Left renal cortex interstitium (tissue), 4 donors: ENCODE results near the gene AP4M1. TPM values are rescaled to one million over a fixed set of nuclear protein-coding genes. Genes with fewer than 3 reads are reported as not detected.
"Not testable (repeated sequence)": the region's sequence is repeated elsewhere in the genome, so short reads cannot be mapped to it uniquely, and the experiment has no call there.

Source experiments
- DNase-seq, 4 donors: peaks; one replicate each; pipeline ENCODE4 v3.0.0-alpha.2; 2013; ENCODE audit warnings: low read depth in 4 of 4, low spot score in 2 of 4, missing footprints in 1 of 4
- polyA plus RNA-seq, 4 donors: library from polyadenylated mRNA; unstranded; fragments of 120-200 nt; gene quantifications; one replicate each; pipeline ENCODE4 v1.2.1, GENCODE V29; 2013; ENCODE audit not compliant: insufficient read length in 4 of 4

Gene AP4M1
- polyA plus RNA-seq, 4 donors = 28.0 to 38.0 (median 36.7) TPM

DNA sequence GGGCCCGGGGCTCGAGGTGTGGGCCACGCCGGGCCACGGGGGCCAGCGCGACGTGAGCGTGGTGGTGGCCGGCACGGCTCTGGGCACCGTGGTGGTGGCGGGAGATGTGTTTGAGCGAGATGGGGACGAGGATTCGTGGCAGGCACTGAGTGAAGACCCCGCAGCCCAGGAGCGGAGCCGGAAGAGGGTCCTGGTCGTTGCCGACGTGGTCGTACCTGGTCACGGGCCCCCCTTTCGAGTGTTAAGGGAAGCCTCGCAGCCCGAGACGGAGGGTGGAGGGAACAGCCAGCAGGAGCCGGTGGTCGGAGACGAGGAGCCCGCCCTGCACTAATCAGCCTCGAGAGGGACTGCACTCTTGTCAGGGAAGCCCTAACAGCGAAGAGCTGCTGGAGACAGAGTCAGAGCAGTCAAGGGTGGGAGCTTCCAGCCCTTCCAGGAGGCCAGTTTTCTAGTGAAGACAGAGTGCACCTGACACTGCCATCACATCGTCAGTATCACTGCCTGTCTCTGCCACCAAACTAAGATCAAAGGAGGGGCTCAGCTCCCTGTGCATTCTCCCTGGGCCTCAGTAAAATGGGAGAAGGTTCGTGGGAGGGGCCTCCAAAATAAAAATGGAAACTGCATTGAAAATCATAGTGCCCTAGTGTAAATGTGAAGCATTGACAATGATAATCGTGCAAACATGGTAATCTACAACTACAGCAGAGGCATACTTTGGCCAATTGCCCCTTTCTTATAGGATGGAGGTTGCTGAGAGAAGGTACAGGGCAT, 26.6 kb downstream of the AP4M1 start:
- DNase-seq = no peak

DNA sequence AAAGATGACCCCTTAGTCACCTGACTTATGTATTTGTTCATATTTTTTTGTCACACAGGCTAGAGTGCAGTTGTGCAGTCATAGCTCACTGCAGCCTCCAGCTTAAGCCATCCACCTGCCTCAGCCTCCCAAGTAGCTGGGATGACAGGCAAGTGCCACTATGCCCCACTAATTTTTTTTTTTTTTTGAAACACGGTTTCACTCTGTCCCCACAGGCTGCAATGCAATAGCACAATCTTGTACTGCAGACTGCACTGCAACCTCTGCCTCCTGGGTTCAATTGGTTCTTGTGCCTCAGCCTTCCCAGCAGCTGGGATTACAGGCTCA, 27.2 kb downstream of the AP4M1 start:
- DNase-seq = no peak

DNA sequence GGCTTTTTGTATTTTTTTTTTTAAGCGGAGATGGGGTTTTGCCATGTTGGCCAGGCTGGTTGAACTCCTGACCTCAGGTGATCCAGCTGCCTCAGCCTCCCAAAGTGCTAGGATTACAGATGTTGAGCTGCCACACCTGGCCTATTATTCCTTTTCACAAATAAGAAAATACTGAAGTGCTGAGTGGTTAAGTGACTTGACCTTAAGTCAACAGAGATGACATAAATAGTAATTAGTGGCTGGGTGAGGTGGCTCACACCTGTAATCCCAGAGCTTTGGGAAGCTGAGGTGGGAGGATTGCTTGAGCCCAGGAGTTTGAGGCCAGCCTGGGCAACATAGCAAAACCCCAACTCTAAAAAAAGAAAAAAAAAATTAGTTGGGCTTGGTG, 28.8 kb downstream of the AP4M1 start:
- not testable (repeated sequence) for DNase-seq

DNA sequence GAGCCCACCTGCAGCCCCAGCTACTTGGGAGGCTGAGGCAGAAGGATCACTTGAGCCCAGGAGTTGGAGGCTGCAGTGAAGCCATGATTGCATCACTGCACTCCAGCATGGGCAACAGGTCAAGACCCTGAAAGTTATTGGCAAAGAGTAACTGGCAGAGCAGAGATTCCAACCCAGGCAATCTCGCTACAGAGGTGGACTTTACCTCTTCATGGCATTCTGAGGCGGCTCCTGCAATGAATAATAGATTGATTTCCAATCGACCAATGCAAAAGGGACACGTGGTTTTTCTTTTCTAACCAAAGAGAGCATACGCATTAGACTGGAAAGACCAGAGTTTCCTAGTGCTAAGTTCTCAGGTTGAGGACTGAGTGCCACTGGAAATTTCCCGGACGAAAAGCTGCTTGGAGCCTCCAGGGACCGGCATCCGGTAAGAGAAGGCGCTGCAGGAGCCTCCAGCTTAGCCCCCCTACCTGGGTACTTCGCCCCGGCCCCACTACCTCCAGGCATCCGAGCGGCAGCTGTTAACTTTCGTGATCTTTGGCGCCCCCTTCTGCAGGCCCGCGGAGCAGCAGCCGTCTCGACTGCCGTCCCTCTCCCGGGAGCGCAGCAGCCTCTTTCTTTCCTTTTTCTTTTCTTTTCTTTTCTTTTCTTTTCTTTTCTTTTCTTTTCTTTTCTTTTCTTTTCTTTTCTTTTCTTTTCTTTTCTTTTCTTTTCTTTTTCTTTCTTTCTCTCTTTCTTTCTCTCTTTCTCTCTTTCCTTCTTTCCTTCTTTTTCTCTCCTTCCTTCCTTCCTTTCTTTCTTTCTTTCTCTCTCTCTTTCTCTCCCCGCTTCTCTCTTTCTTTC, 29.4 kb downstream of the AP4M1 start:
- peak in 1 of 4 donors; percentile 71 for DNase-seq

DNA sequence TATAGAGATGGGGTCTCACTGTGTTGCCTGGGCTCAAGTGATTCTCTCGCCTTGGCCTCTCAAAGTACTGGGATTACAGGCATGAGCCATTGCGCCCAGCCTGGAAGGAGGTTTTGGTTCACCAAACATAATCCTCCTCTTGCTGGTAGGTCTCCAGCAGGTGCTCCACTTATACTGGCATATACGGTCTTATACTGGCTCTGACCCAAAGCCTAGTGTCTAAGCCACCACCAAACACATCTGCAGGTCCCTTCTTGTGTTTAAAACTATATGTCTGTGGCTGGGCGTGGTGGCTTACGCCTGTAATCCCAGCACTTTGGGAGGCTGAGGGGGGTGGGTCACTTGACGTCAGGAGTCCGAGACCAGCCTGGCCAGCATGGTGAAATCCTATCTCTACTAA, 30.7 kb downstream of the AP4M1 start:
- no peak for DNase-seq

DNA sequence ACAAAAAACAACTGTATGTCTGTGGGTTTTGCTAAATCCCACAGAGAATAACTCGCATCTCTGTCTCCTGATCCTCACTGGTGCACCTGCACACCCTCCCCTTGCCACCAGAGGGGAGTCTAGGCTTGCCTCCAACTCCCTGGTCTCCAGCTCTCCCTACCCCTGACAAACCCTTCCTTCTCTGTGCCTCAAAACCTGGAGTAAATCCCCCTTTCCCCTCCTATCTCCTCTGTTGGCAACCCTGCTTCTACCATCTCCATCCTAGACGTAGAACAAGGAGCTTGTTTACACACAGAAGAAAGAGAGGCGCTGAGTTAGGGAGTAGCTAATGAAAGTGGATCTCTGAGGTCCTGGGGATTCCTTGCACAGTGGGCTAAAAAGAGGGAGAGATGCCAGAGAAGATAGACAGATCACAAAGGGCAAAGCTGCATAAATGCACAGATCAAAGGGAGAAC, 31.3 kb downstream of the AP4M1 start:
- no peak for DNase-seq

DNA sequence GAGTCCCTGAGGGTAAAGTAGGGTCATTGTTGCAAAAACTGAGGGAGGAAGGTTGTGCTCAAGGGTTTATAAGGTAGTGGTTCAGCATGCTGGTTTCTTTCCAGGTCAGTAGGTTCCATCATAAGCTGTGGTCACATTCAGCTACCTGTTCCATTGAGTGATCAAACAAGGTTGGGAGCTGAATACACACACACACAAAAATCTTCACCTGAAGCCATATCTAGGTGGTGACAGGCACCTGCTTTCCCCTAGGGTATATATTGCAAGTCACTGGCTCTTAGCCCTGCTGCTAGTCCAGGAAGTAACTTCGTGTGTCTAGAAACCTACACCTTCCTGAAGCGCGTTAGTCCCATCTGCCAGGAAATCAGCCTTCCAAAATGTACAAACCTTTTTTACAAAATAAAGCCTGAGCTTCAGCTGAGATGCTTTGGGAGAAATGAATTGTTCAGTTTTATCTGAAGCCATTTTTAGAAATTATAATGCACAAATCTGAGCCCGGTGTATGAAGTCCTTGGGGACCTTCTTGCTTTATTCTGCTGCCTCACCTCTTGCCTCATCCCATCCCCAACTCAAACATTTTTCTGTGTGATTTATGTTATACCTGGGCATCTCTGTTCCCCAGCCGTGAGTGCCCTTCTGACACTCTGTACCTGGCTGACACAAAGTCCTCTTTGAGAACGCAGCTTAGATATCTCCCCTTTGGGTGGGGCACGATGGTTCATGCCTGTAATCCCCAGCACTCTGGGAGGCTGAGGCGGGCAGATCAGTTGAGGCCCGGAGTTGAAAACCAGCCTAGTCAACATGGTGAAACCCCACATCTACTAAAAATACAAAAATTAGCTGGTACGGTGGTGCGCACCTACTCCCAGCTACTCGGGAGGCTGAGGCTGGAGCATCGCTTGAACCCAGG, 36.7 kb downstream of the AP4M1 start:
- DNase-seq = no peak

DNA sequence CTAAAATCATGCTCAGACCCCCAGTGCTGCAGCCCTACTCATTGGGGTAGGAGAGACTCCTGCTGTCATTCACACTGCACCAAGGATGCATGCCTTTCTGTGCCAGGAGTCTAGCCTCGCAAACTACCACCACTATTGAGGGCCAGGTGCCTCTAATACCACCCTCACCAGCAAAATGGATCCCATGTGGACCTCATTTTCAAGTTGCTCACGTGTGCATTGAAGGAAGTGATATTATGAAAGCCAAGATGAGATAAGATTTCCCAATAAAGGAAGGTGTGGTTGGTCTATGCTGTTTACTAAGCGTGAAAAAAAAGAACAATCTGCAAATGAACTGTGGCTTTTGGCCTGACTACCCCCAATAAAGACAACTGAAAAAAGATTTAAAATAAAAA, 40.1 kb downstream of the AP4M1 start:
- no peak for DNase-seq

DNA sequence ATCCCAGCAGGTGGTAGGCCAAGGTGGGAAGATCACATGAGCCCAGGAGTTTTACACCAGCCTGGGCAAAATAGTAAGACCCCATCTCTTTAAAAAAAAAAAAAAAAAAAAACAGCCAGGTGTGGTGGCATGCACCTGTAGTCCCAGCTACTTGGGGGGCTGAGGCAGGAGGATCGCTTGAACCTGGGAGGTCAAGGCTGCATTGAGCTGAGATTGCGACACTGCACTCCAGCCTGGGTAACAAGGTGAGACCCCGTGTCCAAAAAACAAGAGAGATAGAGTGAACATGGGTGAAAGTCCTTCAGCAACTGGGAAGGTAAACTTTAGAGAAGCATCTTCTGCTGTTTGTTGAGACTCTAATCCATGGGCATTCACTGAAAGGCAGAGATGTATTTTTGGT, 41.0 kb downstream of the AP4M1 start:
- DNase-seq = no peak

DNA sequence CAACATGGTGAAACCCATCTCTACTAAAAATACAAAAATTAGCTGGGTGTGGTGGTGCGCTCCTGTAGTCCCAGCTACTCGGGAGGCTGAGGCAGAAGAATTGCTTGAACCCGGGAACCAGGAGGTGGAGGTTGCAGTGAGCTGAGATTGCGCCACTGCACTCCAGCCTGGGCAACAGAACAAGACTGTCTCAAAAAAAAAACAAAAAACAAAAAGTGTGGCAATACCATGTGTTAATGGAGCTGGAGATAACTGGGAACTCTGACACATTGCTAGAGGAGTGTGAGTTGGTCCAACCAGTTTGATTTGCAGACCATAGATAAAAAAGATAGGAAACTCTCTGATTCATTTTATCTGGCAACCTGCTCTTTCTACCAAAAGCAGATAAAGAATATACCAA, 44.9 kb downstream of the AP4M1 start:
- not testable (repeated sequence) for DNase-seq

DNA sequence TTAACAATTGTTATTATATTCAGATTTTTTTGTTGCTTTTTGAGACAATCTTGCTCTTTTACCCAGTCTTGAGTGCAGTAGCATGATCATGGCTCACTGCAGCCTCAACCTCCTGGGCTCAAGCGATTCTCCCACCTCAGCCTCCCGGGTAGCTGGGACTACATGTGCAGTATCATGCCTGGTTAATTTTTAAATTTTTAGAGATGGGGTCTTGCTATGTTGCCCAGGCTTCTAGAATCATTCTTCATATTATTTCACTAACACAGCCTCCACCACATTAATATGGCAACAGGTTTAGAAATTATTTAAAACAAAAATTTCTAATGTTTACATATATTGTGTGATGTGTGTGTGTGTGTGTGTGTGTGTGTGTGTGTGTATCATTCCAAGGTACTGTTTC, 45.8 kb downstream of the AP4M1 start:
- no peak for DNase-seq

DNA sequence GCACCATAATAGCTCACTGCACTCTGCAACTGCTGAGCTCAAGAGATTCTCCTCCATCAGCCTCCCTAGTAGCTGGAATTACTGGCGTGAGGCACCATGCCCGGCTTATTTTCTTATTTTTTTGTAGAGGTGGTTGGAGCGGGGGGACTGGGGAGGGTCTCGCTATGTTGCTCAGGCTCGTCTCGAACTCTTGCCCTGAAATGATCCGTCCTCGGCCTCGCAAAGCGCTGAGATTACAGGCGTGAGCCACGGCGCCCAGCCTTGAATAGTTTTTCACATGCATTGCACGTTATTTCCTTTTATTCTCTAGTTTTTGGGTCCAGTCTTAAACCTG, 46.7 kb downstream of the AP4M1 start:
- no peak for DNase-seq

DNA sequence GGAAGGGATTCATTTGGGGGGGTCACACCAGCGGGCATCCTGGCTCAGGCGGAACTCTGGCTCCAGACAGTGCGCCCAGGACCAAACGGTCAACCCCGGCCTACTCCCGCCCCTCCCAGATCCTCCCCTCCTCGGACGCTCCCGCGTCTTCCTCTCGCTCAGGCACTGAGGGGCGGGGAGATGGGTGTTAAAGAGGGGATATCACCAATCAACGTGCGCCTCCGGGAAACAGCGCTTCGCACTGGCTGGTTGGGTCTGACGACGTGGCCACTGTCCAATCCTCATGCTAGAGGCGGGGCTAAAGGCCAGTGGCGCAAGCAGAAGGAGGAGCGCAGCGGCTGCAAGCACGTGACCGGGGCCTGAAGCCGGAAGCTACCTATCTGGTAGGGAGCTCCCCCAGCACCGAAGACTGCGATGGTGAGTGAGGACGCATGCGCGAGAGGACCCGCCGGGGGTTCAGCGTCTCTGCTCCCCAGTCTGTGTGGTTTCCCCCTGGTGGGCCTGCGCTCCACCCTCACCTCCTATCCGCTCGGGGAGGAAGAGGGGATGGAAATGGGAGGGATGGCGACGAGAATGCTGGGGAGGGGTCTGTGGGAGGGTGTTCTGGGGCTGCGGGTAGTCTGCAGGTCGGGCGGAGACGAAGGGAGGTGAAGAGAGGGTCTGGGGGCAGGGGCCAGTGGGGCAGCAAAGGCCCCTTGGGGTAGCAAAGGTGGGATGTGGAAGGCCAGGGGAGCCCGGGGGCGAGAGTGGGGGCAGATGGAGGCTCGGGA, 47.3 kb downstream of the AP4M1 start, which contains the start of gene LAMTOR4:
TSS of gene LAMTOR4 (plus strand) at position 360 of the 770 bp plus-strand sequence. CDS start at position 415, 55 bp downstream.
- peak; percentile 83 to 99 (median 92) for DNase-seq

DNA sequence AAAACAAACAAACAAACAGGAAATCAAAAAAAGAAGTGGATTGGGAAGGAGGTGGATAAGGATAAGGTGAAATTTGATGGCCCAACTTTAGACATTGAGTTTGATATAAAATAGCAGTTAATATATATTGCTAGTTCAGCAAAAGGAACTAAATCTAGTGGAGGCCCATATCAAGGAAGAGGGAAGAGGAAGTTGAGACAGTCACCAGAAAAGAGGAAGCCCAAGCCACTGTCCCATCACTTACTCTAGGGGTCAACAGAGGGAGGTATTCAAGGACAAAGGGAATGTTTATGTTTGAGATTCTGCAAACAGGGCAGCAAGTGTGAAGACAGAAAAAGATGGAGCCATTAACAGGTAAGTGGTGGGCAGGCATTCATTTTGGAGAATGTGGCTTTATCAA, 51.0 kb downstream of the AP4M1 start:
- DNase-seq = no peak

DNA sequence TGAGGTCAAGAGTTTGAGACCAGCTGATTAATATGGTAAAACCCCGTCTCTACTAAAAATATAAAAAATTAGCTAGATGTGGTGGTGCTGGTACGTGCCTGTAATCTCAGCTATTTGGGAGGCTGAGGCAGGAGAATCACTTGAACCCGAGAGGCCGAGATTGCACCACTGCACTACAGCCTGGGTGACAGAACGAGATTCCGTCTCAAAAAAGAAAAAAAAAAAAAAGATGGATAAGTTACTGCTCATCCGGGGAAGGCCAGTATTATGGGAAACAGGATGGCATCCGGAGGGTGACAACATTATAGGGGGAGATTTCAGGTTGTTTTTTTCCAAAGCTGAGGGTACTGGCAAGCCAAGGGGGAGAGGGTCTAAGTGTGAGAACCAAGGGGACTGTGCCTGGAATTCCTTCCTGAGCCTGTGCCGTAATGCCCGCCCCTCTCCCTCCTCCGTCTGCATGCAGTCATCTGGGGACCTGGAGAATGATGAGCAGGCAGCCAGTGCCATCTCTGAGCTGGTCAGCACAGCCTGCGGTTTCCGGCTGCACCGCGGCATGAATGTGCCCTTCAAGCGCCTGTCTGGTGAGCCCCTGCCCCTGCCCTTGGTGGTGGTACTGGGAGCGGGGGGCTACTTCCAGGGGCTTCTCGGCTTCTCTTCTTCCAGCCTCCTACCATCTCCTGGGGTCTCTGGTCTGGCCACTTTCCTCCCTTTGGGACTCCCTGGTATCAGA, 51.7 kb downstream of the AP4M1 start:
- no peak for DNase-seq

DNA sequence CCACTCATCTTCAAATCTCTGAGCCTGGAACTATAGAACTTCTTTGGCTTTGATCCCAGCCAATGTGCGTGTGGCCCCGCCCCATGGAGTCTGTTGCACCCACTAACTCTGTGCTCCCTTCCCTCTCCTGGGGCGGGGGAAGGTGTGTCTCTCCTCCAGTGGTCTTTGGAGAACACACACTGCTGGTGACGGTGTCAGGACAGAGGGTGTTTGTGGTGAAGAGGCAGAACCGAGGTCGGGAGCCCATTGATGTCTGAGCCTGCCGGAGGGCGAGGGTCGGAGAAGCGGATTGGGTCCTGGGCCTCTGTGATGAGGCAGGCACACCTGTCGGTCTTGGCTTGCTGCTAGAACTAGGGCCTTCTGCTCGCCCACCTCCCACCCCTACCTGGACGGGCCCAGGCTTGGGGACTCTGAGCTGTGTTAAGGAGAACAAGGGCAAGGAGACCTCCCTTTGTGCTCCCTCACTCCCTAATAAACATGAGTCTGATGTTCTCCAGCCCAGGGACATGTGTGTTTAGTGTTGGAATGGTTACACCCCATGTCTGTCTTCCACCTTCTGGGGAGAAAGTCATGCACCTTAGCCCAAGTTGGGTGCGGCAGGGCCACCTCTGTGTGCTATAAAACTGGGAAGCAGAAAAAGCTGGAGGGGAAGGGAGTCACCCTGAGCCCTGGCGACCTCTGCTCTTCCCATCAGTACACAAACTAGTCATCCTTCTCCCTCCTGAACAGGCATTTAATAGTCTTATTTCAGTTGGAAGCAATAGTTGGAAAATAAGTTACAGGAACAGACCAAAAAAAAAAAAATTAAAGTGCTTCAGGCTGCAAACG, 52.5 kb downstream of the AP4M1 start:
- no peak for DNase-seq

DNA sequence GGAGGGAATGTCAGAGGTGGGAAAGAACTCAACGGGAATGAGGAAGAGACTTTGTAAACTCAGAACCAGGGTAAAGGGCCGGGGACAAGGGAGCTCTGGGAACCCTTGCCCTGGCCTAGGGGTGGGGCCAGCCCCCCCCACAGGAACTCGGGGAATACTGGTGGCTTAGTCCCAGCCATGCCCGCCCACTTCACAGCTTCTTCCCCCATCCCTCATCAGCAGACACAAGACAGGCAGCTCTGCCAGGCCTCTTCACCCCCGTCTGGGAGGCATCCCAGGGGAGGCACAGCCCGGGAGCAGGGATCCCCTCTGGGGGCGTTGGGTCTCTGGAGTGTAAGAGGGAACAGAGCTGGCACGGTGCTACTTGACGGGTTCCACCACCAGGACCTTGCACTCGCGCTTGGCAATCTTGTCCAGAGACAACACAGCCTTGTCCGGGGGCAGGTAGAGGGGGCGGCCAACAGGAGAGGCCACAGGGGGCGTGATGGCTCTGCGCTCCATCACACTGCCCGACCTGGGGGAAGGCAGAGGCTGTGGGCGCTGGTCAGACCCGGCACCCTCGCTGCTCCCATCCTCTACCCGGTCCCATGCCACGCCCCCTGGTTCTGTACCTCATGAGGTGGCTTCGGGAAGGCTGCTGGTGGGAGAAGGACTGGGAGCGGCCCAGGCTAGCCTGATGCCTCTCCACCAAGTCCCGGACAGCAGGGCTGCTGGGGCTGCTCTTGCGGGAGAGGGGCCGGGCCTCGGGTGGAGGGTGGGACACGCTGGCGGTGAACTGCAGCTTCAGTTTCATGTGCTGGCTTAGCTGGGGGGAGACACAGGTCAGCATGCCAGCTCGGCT, 53.4 kb downstream of the AP4M1 start:
- no peak for DNase-seq
